Activated naive CD4-positive, alpha-beta T cell treated with anti-CD3 and anti-CD28 coated beads, Interleukin-2, amount 50 U/mL, for 72 hours (primary cell): Measurements from ENCODE around the gene GRM7. TPM values are rescaled to one million over a fixed set of nuclear protein-coding genes. Genes with fewer than 3 reads are reported as not detected.

Source experiments
- ATAC-seq, 2 donors: fragments of 150-1000 bp; cut with Tn5 transposase; 2 replicates each; pipeline ENCODE4 v1.10.0; 2021; ENCODE audit warnings: mild to moderate bottlenecking in 2 of 2, moderate library complexity in 2 of 2
- DNase-seq, 2 donors: peaks; one replicate each; pipeline ENCODE4 v3.0.0; 2021 to 2022; ENCODE audit warnings: low spot score in 2 of 2
- H3K27ac Mint-ChIP-seq, 2 donors: one replicate each; pipeline ENCODE4 v1.8.0; 2022; ENCODE audit warnings: mild to moderate bottlenecking in 2 of 2, mixed read lengths in 2 of 2
- H3K36me3 Mint-ChIP-seq, 2 donors: one replicate each; pipeline ENCODE4 v1.8.0; 2022; ENCODE audit warnings: mixed read lengths in 2 of 2
- H3K9me3 Mint-ChIP-seq, 2 donors: one replicate each; pipeline ENCODE4 v1.8.0; 2022; ENCODE audit warnings: mixed read lengths in 2 of 2
- total RNA-seq, 2 donors: library from RNA; stranded (reverse); gene quantifications; one replicate each; pipeline ENCODE4 v1.2.3, GENCODE V29; 2022

Gene GRM7
- total RNA-seq, 2 donors from 2014 or later = not detected

DNA sequence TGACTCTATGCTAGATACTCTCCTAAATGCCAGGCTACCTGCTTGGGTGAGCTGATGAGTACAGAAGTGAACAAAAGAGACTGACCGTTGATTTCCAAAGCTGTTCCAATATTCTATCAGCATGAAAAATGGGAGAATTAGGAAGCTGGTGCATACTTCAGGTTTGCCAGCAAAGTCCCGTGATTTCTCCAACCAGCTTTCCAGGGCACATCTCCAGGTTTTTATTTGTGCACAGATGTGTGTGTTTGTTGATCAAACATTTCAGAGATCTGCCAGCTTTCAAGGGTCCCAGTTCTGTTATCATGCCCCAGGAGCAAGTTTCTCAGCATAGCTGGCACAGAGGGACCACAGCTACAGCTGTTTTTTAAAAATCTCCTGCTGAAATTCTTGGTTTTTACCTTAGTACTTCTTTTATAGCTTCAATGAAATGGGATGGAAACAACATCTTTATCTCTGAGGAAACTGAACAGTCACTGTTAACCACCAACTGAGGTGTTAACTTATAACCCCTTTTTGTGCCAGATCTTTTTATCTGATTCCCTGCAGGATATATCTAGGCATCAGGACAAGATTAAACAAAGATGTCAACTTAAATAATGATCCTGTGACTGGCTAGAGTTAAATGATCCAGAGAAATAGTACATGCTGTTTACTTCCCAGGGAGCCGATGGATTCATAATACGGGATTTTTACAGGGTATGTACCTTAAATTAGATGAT is 380.8 kb downstream of the GRM7 start:
- DNase-seq = no peak
- Mint-ChIP-seq H3K36me3 (no peaks in the 10 kb centered on the region), H3K27ac (no peak overlapping the region), H3K9me3 (peaks cover 9 to 12% of the 10 kb centered on the region in 2 donors)
- ATAC-seq = no peak

DNA sequence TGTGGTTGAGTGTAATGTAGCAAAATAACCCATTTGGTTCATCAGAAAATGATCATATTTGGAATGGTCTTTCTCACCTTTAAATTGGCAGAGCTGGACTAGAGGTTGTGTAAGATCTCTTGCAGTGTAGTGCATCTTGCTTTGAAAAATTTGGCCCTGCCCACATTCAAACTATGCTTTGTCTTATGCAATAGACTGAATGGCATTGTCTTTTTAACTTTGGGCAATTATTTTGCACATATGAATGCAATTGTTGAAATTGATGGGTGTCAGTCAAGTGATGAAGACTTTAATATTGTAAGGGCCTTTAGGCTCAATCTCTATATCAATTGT is 381.4 kb downstream of the GRM7 start:
- Mint-ChIP-seq H3K36me3 (no peaks in the 10 kb centered on the region), H3K27ac (no peak overlapping the region), H3K9me3 (peaks cover 9 to 12% of the 10 kb centered on the region in 2 donors)
- no peak for DNase-seq
- ATAC-seq = no peak

DNA sequence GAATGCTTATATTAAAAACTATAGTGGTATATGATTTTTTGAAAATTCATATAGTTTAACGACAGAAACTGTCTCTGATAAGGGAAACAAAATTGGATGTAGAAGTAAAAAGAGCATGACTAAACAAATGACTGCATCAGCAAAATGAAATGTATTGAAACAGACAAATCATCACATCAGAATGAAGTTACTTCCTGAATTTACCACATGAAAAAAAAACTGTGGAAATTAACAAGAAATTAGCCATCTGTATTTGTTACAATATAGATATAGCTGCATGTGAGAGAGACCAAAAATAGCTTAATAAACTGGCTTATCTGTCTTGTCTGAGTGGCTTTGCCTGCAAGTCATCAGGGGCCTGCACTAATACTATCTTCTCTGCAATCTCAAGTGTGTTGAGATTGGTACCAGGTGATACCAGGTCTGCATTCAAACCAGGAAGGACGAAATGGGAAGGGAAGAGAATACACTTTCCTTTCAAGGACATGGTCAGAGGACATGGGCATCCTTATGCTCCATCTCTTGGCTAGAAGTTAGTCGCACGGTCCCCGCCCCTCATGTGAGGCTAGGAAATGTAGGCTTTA is 388.7 kb downstream of the GRM7 start:
- Mint-ChIP-seq H3K27ac (no peak overlapping the region), H3K36me3 (no peaks in the 10 kb centered on the region), H3K9me3 (peaks cover 5 to 8% of the 10 kb centered on the region in 2 donors)
- no peak for ATAC-seq
- DNase-seq = no peak

DNA sequence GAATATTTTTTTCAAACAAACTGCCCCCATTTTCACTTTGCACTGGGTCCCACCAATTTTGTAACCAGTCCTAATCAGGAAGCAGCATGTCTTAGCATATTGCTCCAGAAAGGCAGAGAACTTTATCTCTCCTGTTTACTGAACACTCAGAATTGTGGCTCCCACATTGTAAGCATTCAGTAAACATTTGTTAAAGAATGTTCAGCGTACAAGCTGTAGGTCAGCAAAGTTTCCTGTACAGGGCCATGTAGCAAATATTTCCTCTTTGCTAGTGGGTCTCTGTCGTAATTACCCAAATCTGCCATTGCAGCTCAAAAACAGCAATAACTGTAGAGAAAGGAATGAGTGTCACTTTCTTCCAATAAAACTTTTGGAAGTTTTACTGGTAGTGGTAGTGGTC is 393.3 kb downstream of the GRM7 start:
- no peak for DNase-seq
- no peak for ATAC-seq
- no peak overlapping the region for H3K27ac Mint-ChIP-seq
- no peaks in the 10 kb centered on the region for H3K36me3 Mint-ChIP-seq
- peaks cover 5 to 9% of the 10 kb centered on the region in 2 donors for H3K9me3 Mint-ChIP-seq

- no peaks in the 10 kb centered on the region for H3K36me3 Mint-ChIP-seq
- H3K27ac Mint-ChIP-seq = no peak overlapping the region
- DNase-seq (no peak), ATAC-seq (no peak)
- peaks cover 3 to 4% of the 10 kb centered on the region in 2 donors for H3K9me3 Mint-ChIP-seq
These were observed 400.1 kb downstream of the GRM7 start for GRCh38 chr3:7260975-7261374.

DNA sequence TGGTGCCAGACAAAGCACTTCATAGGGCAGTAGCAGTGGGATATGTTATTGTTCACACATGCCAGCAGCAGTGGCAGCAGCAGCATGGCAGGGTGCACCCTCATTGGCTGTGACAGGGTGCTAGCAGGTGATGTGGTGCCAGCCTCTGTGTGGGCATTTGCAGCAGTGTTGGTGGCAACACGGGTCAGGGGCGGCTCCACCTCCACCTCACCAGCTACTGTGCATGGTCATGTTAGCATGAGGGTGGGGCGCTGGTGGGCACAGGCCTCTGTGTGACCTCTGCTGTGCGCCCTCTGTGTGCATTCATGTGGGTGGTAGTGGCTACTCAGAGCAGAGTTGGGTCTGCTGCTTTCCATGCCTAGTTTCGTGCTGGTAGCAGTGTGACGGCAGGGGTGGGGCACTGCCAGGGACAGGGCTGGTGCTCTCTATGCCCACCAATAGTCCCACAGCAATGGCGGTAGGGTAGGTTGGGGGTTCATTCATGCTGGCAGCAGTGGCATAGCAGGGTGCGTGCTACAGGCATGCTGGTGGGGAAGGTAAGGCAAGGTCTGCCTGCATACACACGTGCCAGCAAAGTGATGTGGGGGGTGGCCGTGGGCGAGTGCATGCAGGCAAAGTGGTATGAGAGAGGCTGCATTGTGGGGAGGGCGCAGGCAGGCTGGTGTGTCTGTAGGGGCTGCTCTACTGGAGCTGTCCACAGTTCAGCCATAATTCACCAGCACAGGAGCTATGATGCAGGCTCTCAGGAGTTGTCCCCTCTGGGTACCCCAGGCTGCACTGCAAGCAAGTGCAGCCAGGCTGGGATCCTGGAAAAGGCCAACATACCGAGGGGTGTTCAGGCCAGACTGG is 402.7 kb downstream of the GRM7 start:
- ATAC-seq (no peak), DNase-seq (no peak)
- Mint-ChIP-seq H3K9me3 (peaks cover 0 to 3% of the 10 kb centered on the region in 2 donors), H3K36me3 (no peaks in the 10 kb centered on the region), H3K27ac (no peak overlapping the region)

GRCh38 chr3:7264196-7264526 is 403.2 kb downstream of the GRM7 start:
- DNase-seq (no peak), ATAC-seq (no peak)
- Mint-ChIP-seq H3K9me3 (peaks cover 0 to 3% of the 10 kb centered on the region in 2 donors), H3K36me3 (no peaks in the 10 kb centered on the region), H3K27ac (no peak overlapping the region)

GRCh38 chr3:7265736-7266135 is 404.8 kb downstream of the GRM7 start:
- Mint-ChIP-seq H3K9me3 (peaks cover 0 to 9% of the 10 kb centered on the region in 2 donors), H3K36me3 (no peaks in the 10 kb centered on the region), H3K27ac (no peak overlapping the region)
- ATAC-seq (no peak), DNase-seq (no peak)

DNA sequence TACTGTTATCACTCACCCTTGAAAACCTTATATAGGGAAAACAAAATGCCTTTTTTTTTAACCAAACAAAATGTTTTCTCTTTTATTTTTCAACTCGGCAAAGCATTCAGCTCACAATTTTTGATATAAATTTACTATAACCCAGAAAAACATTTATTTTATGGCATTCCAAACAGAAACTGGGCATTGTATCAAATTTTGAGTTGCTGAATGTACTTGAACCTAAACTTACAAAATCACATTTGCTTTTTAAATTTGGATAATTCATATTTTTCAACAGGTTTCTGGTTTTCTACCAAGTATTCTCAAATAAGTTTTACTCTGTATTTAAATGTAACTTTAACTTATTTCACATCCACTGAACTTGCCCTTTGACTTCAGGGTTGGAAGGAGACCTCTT is 405.6 kb downstream of the GRM7 start:
- Mint-ChIP-seq H3K27ac (no peak overlapping the region), H3K36me3 (no peaks in the 10 kb centered on the region)

DNA sequence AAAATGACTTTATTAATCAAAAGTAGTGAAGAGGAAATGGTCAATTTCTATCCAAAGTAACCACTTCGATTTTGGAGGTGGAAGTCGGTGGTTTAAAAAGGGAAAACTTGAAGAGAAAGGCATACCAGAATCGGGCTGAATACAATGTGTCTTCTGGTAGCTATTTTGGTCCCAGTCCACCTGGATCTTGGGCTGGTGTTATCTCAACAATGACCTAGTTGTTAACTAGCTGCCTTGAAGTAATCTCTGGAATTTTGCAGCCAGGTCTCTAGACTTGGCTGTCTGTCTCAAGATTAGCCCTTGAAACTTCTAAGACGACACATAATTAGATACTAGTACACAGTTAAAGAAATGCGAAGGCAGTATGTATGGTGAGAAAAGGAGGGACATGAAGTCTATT is 409.8 kb downstream of the GRM7 start:
- no peaks in the 10 kb centered on the region for H3K36me3 Mint-ChIP-seq
- ATAC-seq (no peak), DNase-seq (no peak)
- H3K9me3 Mint-ChIP-seq = peaks cover 0 to 11% of the 10 kb centered on the region in 2 donors
- H3K27ac Mint-ChIP-seq = no peak overlapping the region

More for the DNA sequence above, 405.6 kb downstream of the GRM7 start:
- H3K9me3 Mint-ChIP-seq = peaks cover 0 to 9% of the 10 kb centered on the region in 2 donors
- DNase-seq (no peak), ATAC-seq (no peak)

GRCh38 chr3:7271631-7272030 is 410.7 kb downstream of the GRM7 start:
- H3K9me3 Mint-ChIP-seq = peaks cover 0 to 11% of the 10 kb centered on the region in 2 donors
- no peak overlapping the region for H3K27ac Mint-ChIP-seq
- no peak for ATAC-seq
- no peak for DNase-seq
- H3K36me3 Mint-ChIP-seq = no peaks in the 10 kb centered on the region

DNA sequence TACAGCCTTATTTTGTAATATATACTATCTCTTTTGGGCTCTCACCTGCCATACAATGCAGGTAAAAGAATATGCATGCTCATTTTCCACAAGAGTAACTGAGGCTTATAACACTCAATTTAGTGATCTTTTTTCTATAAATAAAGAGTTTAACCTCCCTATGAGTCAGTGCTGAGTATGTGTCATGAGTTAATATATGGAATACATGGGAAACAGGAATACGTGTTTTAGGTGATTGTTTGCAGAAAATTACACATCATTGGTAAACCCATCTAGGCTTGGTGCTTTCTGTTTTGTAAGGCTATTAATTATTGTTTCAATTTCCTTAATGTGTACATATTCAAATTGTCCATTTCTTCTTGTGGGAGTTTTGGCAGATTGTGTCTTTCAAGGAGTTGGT is 411.3 kb downstream of the GRM7 start:
- ATAC-seq (no peak), DNase-seq (no peak)
- H3K36me3 Mint-ChIP-seq = no peaks in the 10 kb centered on the region
- no peak overlapping the region for H3K27ac Mint-ChIP-seq
- peaks cover 0 to 11% of the 10 kb centered on the region in 2 donors for H3K9me3 Mint-ChIP-seq

GRCh38 chr3:7275396-7275795 is 414.5 kb downstream of the GRM7 start:
- Mint-ChIP-seq H3K27ac (no peak overlapping the region), H3K36me3 (no peaks in the 10 kb centered on the region), H3K9me3 (peaks cover 0 to 4% of the 10 kb centered on the region in 2 donors)
- ATAC-seq = no peak
- DNase-seq = no peak

GRCh38 chr3:7280318-7280717 is 419.4 kb downstream of the GRM7 start:
- no peak for ATAC-seq
- no peak for DNase-seq
- no peaks in the 10 kb centered on the region for H3K9me3 Mint-ChIP-seq
- H3K27ac Mint-ChIP-seq = no peak overlapping the region
- H3K36me3 Mint-ChIP-seq = no peaks in the 10 kb centered on the region

- DNase-seq = no peak
- no peak overlapping the region for H3K27ac Mint-ChIP-seq
- ATAC-seq = no peak
- H3K9me3 Mint-ChIP-seq = no peaks in the 10 kb centered on the region
- no peaks in the 10 kb centered on the region for H3K36me3 Mint-ChIP-seq
These were observed 422.1 kb downstream of the GRM7 start for GRCh38 chr3:7282988-7283387.

DNA sequence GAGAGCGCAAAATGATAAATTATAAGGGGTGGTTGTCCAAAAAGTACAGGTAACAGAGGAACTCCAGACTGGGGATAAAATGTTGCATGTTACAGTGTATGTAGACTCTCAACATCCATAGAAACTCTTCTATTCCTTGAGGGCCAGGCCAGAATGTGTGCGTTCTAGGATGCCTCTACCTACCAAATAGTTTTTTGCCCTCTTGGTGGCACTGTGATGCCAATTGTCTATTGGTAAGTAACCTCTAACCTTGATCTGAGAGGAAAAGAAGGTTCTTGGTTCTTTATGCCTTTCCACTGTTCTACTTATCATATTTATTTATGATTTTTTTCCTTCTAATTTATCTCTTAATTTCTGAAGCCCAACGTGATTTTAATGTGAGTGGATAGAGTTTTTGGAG is 424.6 kb downstream of the GRM7 start:
- Mint-ChIP-seq H3K36me3 (no peaks in the 10 kb centered on the region), H3K27ac (no peak overlapping the region), H3K9me3 (no peaks in the 10 kb centered on the region)
- DNase-seq = no peak
- ATAC-seq = no peak

GRCh38 chr3:7288133-7288532 is 427.2 kb downstream of the GRM7 start:
- DNase-seq (no peak), ATAC-seq (no peak)
- H3K36me3 Mint-ChIP-seq = no peaks in the 10 kb centered on the region
- H3K27ac Mint-ChIP-seq = no peak overlapping the region
- H3K9me3 Mint-ChIP-seq = peaks cover 0 to 7% of the 10 kb centered on the region in 2 donors
